ENCODE data around the gene PLA2G3.

PLA2G3 gene

DNA sequence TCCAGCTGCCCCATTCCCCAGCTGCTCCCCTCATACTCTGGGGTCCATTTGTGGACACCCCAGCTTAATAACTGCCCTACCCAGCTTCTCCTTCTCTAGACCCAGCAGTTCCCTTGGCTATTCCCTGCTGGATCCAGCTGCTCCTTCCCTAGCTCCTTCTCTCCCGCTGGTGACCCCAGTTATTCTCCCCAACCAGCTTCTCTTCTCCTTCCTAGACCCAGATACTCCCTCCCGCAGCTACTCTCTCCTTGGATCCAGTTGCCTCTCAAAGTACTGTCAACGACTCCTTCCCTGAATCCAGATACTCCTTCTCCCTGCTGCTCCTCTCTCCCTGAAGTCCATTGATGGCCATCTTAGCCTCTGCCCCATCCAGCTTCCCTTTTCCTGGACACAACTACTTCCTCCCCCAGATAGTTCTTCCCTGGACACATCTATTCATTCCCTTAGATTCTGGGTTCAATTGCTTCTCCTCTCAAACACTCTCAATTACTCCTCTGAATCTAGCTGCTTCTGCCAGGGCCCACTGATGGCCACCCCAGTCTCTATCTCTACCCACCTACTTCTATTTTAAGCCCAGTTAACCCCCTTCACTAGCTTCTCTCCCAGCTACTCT is 44.6 kb downstream of the PLA2G3 start:
- DNase-seq (ENCODE audit: insufficient read length, low spot score) = peak; percentile 6
- FAIRE-seq = no peak
- TF ChIP-seq, protein P1, sequence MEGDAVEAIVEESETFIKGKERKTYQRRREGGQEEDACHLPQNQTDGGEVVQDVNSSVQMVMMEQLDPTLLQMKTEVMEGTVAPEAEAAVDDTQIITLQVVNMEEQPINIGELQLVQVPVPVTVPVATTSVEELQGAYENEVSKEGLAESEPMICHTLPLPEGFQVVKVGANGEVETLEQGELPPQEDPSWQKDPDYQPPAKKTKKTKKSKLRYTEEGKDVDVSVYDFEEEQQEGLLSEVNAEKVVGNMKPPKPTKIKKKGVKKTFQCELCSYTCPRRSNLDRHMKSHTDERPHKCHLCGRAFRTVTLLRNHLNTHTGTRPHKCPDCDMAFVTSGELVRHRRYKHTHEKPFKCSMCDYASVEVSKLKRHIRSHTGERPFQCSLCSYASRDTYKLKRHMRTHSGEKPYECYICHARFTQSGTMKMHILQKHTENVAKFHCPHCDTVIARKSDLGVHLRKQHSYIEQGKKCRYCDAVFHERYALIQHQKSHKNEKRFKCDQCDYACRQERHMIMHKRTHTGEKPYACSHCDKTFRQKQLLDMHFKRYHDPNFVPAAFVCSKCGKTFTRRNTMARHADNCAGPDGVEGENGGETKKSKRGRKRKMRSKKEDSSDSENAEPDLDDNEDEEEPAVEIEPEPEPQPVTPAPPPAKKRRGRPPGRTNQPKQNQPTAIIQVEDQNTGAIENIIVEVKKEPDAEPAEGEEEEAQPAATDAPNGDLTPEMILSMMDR (IDR thresholded peaks at IDR 0.05; ENCODE audit: insufficient read depth, missing control alignments) = no peak

- FAIRE-seq (no peak), DNase-seq (ENCODE audit: insufficient read length, low spot score) (peak; percentile 7)
- TF ChIP-seq, protein P1 (IDR thresholded peaks at IDR 0.05; ENCODE audit: insufficient read depth, missing control alignments) = no peak
Observed at GRCh38 chr22:31094741-31095140, 45.6 kb downstream of the PLA2G3 start.

GRCh38 chr22:31094021-31094551 is 46.2 kb downstream of the PLA2G3 start:
- DNase-seq (ENCODE audit: insufficient read length, low spot score) (peak; percentile 5), FAIRE-seq (no peak)
- TF ChIP-seq, protein P1 (IDR thresholded peaks at IDR 0.05; ENCODE audit: insufficient read depth, missing control alignments) = no peak

DNA sequence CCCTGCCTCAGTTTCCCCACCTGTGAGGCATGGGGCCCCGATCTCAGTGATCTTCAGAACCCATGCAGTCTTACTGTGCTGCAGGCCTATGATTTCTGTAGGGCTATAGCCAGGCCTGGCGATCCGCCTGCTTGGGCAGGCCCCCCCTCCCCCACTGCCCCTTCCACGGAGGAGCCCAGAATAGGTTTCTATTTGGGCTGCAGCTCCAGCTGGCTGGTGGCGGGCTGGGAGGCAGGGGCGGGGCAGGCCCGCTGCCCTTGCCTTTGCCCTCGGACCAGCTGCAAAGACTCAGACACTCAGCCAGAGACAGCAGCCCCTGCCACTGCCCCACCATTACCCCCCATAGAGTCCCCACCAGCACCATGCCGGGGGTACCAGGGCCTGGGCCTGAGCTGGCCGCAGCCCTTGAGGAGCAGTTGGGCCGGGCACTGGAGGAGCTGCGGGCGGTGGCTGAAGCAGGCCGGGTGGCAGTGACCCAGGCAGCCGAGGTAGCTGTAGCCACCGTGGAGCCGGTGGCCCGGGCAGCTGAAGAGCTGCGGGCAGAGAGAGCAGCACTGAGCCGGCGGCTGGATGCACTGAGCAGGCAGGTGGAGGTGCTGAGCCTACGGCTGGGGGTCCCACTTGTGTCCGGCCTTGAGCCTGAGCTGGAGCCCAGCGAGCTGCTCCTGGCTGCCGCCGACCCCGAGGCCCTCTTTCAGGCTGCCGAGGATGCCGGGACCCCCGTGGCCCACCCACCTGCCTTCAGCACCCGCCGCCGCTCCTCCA is 47.0 kb downstream of the PLA2G3 start:
- no peak for FAIRE-seq

DNA sequence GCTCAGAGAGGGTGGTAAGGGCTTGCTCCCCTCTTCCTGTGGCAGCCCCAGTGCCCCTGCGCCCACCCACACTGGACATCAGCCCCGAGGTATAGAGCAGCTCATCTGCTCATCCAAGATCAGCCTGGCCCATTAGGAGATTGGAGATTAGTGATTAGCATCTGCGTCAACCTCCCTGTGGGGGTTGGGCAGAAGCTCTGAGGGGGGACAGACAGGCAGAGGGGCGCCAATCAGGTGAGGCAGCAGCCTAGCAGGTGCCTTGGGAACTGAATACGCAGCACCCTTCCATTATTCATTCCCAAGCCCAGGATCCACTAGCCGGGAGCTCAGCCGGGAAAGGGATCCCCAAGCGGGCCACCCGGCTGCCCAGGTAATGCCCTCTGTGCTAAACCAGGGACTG is 48.1 kb downstream of the PLA2G3 start:
- TF ChIP-seq, protein P1 (IDR thresholded peaks at IDR 0.05; ENCODE audit: insufficient read depth, missing control alignments) = no peak
- no peak for FAIRE-seq
- DNase-seq (ENCODE audit: insufficient read length, low spot score) = peak; percentile 85

More for the DNA sequence above, 47.0 kb downstream of the PLA2G3 start:
- TF ChIP-seq, protein P1 (IDR thresholded peaks at IDR 0.05; ENCODE audit: insufficient read depth, missing control alignments) = no peak
- DNase-seq (ENCODE audit: insufficient read length, low spot score) = peak; percentile 6

DNA sequence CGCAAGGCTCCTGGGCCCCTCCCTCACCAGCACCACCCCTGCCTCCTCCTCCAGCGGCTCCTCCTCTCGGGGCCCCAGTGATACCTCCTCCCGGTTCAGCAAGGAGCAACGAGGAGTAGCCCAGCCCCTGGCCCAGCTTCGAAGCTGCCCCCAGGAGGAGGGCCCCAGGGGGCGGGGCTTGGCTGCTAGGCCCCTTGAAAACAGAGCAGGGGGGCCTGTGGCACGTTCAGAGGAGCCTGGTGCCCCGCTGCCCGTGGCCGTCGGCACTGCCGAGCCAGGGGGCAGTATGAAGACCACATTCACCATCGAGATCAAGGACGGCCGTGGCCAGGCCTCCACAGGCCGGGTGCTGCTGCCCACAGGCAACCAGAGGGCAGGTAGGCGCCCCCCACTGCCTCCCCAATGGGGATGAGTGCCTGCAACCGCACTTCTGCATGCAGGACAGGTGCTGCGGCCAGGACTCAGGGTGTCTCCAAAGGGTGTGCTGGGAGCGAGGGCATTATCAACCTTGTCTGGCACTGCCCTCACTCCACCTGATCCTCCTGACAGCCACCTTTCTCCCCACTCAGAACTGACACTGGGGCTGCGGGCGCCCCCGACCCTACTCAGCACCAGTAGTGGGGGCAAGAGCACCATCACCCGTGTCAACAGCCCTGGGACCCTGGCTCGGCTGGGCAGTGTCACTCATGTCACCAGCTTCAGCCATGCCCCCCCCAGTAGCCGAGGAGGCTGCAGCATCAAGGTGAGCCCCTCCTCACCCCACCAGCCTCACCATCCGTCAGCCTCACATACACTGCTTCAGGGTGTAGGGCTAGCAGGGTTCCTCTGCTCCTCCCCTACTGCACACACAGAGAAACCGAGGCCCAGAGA is 49.0 kb downstream of the PLA2G3 start:
- TF ChIP-seq, protein P1 (IDR thresholded peaks at IDR 0.05; ENCODE audit: insufficient read depth, missing control alignments) = no peak
- FAIRE-seq (no peak), DNase-seq (ENCODE audit: insufficient read length, low spot score) (peak; percentile 8)
